Glutamatergic neuron (in vitro differentiated cells): ENCODE measurements around the gene SHB. TPM values are rescaled to one million over a fixed set of nuclear protein-coding genes. Genes with fewer than 3 reads are reported as not detected.

ENCODE experiments used
- DNase-seq: peaks from one replicate; pipeline ENCODE4 v3.0.0; 2022
- H3K27ac Mint-ChIP-seq: one replicate; pipeline ENCODE4 v1.8.0; 2020; ENCODE audit warnings: mild to moderate bottlenecking, mixed read lengths, inconsistent platforms; ENCODE audit not compliant: unreplicated experiment
- H3K27me3 Mint-ChIP-seq: one replicate; pipeline ENCODE4 v1.8.0; 2020; ENCODE audit warnings: mild to moderate bottlenecking, moderate library complexity, mixed read lengths, inconsistent platforms; ENCODE audit not compliant: unreplicated experiment
- H3K36me3 Mint-ChIP-seq: one replicate; pipeline ENCODE4 v1.8.0; 2020; ENCODE audit warnings: mild to moderate bottlenecking, mixed read lengths, inconsistent platforms; ENCODE audit not compliant: unreplicated experiment
- H3K4me1 Mint-ChIP-seq: one replicate; pipeline ENCODE4 v1.8.0; 2020; ENCODE audit warnings: mild to moderate bottlenecking, low read depth, mixed read lengths, inconsistent platforms; ENCODE audit not compliant: unreplicated experiment
- H3K4me3 Mint-ChIP-seq: one replicate; pipeline ENCODE4 v1.8.0; 2020; ENCODE audit warnings: mild to moderate bottlenecking, mixed read lengths, inconsistent platforms; ENCODE audit not compliant: unreplicated experiment
- H3K9me3 Mint-ChIP-seq: one replicate; pipeline ENCODE4 v1.8.0; 2020; ENCODE audit warnings: mild to moderate bottlenecking, moderate library complexity, mixed read lengths, inconsistent platforms; ENCODE audit not compliant: unreplicated experiment
- CTCF ChIP-seq: fragments of 200-600 bp; sonication (generic); IDR thresholded peaks from one replicate; pipeline ENCODE4 v1.5.0; 2021; ENCODE audit not compliant: partially characterized antibody, unreplicated experiment
- total RNA-seq: library from RNA; stranded (reverse); fragmentation: NEBNext Ultra II Directional; extraction: Animal tissue kit (Norgen Biotek cat#: 25700); gene quantifications from one replicate; pipeline ENCODE4 v1.2.1, GENCODE V29; 2021; ENCODE audit not compliant: unreplicated experiment

Gene SHB
- total RNA-seq, 1 donor from 2014 or later: 31.7 TPM

- Mint-ChIP-seq H3K27me3 (peaks cover 22% of the 10 kb centered on the region), H3K27ac (no peak overlapping the region), H3K4me1 (peaks cover 42% of the 10 kb centered on the region), H3K9me3 (peaks cover 12% of the 10 kb centered on the region), H3K4me3 (peak overlapping the region; percentile 96), H3K36me3 (no peaks in the 10 kb centered on the region)
- no peak for TF ChIP-seq CTCF
- DNase-seq: no peak
Observed at GRCh38 chr9:38064842-38065368, 4.1 kb downstream of the SHB start.

- no peaks in the 10 kb centered on the region for H3K36me3 Mint-ChIP-seq
Observed at GRCh38 chr9:38063363-38063707, 5.7 kb downstream of the SHB start.

GRCh38 chr9:38062498-38063362, 6.3 kb downstream of the SHB start:
- Mint-ChIP-seq H3K9me3 (peaks cover 12% of the 10 kb centered on the region), H3K4me3 (peak overlapping the region; percentile 47), H3K36me3 (no peaks in the 10 kb centered on the region), H3K27ac (no peak overlapping the region), H3K27me3 (peaks cover 19% of the 10 kb centered on the region), H3K4me1 (peaks cover 50% of the 10 kb centered on the region)
- no peak for TF ChIP-seq CTCF
- DNase-seq: no peak

More at GRCh38 chr9:38063363-38063707, 5.7 kb downstream of the SHB start:
- no peak for TF ChIP-seq CTCF
- peaks cover 12% of the 10 kb centered on the region for H3K9me3 Mint-ChIP-seq
- peak overlapping the region; percentile 84 for H3K4me3 Mint-ChIP-seq
- no peak overlapping the region for H3K27ac Mint-ChIP-seq
- peaks cover 44% of the 10 kb centered on the region for H3K4me1 Mint-ChIP-seq
- no peak for DNase-seq
- H3K27me3 Mint-ChIP-seq: peaks cover 19% of the 10 kb centered on the region

- H3K9me3 Mint-ChIP-seq: peaks cover 10% of the 10 kb centered on the region
Observed at GRCh38 chr9:38062106-38062497, 6.9 kb downstream of the SHB start.

More at GRCh38 chr9:38062106-38062497, 6.9 kb downstream of the SHB start:
- no peak for DNase-seq
- TF ChIP-seq CTCF: no peak
- Mint-ChIP-seq H3K4me3 (peak overlapping the region; percentile 37), H3K27me3 (peaks cover 16% of the 10 kb centered on the region), H3K27ac (no peak overlapping the region), H3K36me3 (no peaks in the 10 kb centered on the region), H3K4me1 (peaks cover 52% of the 10 kb centered on the region)
